Measurements from ENCODE around the gene RPIA.

The RPIA gene

GRCh38 chr2:88686320-88686719 is 5.2 kb upstream of the RPIA start:
- H3K27me3 ChIP-seq (ENCODE audit: control insufficient read depth, insufficient read depth, low read length): no peaks in the 10 kb centered on the region
- peaks cover 80% of the 10 kb centered on the region for H3K9me3 ChIP-seq (ENCODE audit: control insufficient read depth, insufficient read depth, low read depth, low read length)
- no peak overlapping the region for H3K27ac ChIP-seq (ENCODE audit: low read depth, low read length)
- H3K36me3 ChIP-seq (ENCODE audit: control insufficient read depth, insufficient read depth, low read length): no peaks in the 10 kb centered on the region
- no peak overlapping the region for H3K4me3 ChIP-seq (ENCODE audit: low read depth, low read length)
- no peak overlapping the region for H3K9ac ChIP-seq (ENCODE audit: low read length)
- H3K4me1 ChIP-seq (ENCODE audit: control insufficient read depth, insufficient read depth, low read length): no peaks in the 10 kb centered on the region

- Histone ChIP-seq H3K9me3 (ENCODE audit: control insufficient read depth, insufficient read depth, low read depth, low read length) (peaks cover 69% of the 10 kb centered on the region), H3K4me3 (ENCODE audit: low read depth, low read length) (no peak overlapping the region)
Observed at GRCh38 chr2:88687384-88687783, 4.1 kb upstream of the RPIA start.

GRCh38 chr2:88690591-88691338 is 708 bp upstream of the RPIA start:
- H3K4me3 ChIP-seq (ENCODE audit: low read depth, low read length): peak overlapping the region; percentile 90
- H3K9me3 ChIP-seq (ENCODE audit: control insufficient read depth, insufficient read depth, low read depth, low read length): peaks cover 39% of the 10 kb centered on the region
- no peaks in the 10 kb centered on the region for H3K27me3 ChIP-seq (ENCODE audit: control insufficient read depth, insufficient read depth, low read length)
- peak overlapping the region; percentile 22; the same call in 1 of the 2 replicates for H3K27ac ChIP-seq (ENCODE audit: low read depth, low read length)
- H3K4me1 ChIP-seq (ENCODE audit: control insufficient read depth, insufficient read depth, low read length): peaks cover 4% of the 10 kb centered on the region; the same call in 1 of the 2 replicates
- H3K36me3 ChIP-seq (ENCODE audit: control insufficient read depth, insufficient read depth, low read length): no peaks in the 10 kb centered on the region
- peak overlapping the region; percentile 82 for H3K9ac ChIP-seq (ENCODE audit: low read length)

More at GRCh38 chr2:88687384-88687783, 4.1 kb upstream of the RPIA start:
- no peaks in the 10 kb centered on the region for H3K36me3 ChIP-seq (ENCODE audit: control insufficient read depth, insufficient read depth, low read length)
- H3K9ac ChIP-seq (ENCODE audit: low read length): no peak overlapping the region
- H3K27me3 ChIP-seq (ENCODE audit: control insufficient read depth, insufficient read depth, low read length): no peaks in the 10 kb centered on the region
- no peak overlapping the region for H3K27ac ChIP-seq (ENCODE audit: low read depth, low read length)
- H3K4me1 ChIP-seq (ENCODE audit: control insufficient read depth, insufficient read depth, low read length): no peaks in the 10 kb centered on the region

GRCh38 chr2:88692187-88692586 is 714 bp downstream of the RPIA start:
- no peak overlapping the region for H3K27ac ChIP-seq (ENCODE audit: low read depth, low read length)
- H3K9ac ChIP-seq (ENCODE audit: low read length): peak overlapping the region; percentile 72
- no peaks in the 10 kb centered on the region for H3K36me3 ChIP-seq (ENCODE audit: control insufficient read depth, insufficient read depth, low read length)
- H3K4me3 ChIP-seq (ENCODE audit: low read depth, low read length): peak overlapping the region; percentile 90
- H3K4me1 ChIP-seq (ENCODE audit: control insufficient read depth, insufficient read depth, low read length): peaks cover 8% of the 10 kb centered on the region; the same call in 1 of the 2 replicates
- H3K27me3 ChIP-seq (ENCODE audit: control insufficient read depth, insufficient read depth, low read length): no peaks in the 10 kb centered on the region
- H3K9me3 ChIP-seq (ENCODE audit: control insufficient read depth, insufficient read depth, low read depth, low read length): peaks cover 27% of the 10 kb centered on the region

- Histone ChIP-seq H3K27me3 (ENCODE audit: control insufficient read depth, insufficient read depth, low read length) (no peaks in the 10 kb centered on the region), H3K4me1 (ENCODE audit: control insufficient read depth, insufficient read depth, low read length) (peaks cover 22% of the 10 kb centered on the region; the same call in 1 of the 2 replicates), H3K36me3 (ENCODE audit: control insufficient read depth, insufficient read depth, low read length) (no peaks in the 10 kb centered on the region), H3K9me3 (ENCODE audit: control insufficient read depth, insufficient read depth, low read depth, low read length) (peaks cover 16% of the 10 kb centered on the region; the same call in 1 of the 2 replicates), H3K4me3 (ENCODE audit: low read depth, low read length) (no peak overlapping the region), H3K9ac (ENCODE audit: low read length) (no peak overlapping the region), H3K27ac (ENCODE audit: low read depth, low read length) (no peak overlapping the region)
Observed at GRCh38 chr2:88693911-88694414, 2.5 kb downstream of the RPIA start.

- no peaks in the 10 kb centered on the region for H3K27me3 ChIP-seq (ENCODE audit: control insufficient read depth, insufficient read depth, low read length)
- peaks cover 16% of the 10 kb centered on the region for H3K36me3 ChIP-seq (ENCODE audit: control insufficient read depth, insufficient read depth, low read length)
- no peak overlapping the region for H3K9ac ChIP-seq (ENCODE audit: low read length)
- no peaks in the 10 kb centered on the region for H3K9me3 ChIP-seq (ENCODE audit: control insufficient read depth, insufficient read depth, low read depth, low read length)
- no peak overlapping the region for H3K27ac ChIP-seq (ENCODE audit: low read depth, low read length)
- peaks cover 22% of the 10 kb centered on the region; the same call in 1 of the 2 replicates for H3K4me1 ChIP-seq (ENCODE audit: control insufficient read depth, insufficient read depth, low read length)
- H3K4me3 ChIP-seq (ENCODE audit: low read depth, low read length): no peak overlapping the region
Observed at GRCh38 chr2:88696611-88697010, 5.1 kb downstream of the RPIA start.

GRCh38 chr2:88697370-88698026 is 6.0 kb downstream of the RPIA start:
- Histone ChIP-seq H3K27me3 (ENCODE audit: control insufficient read depth, insufficient read depth, low read length) (no peaks in the 10 kb centered on the region), H3K9ac (ENCODE audit: low read length) (no peak overlapping the region), H3K4me3 (ENCODE audit: low read depth, low read length) (no peak overlapping the region), H3K9me3 (ENCODE audit: control insufficient read depth, insufficient read depth, low read depth, low read length) (no peaks in the 10 kb centered on the region), H3K27ac (ENCODE audit: low read depth, low read length) (no peak overlapping the region), H3K4me1 (ENCODE audit: control insufficient read depth, insufficient read depth, low read length) (peaks cover 22% of the 10 kb centered on the region; the same call in 1 of the 2 replicates), H3K36me3 (ENCODE audit: control insufficient read depth, insufficient read depth, low read length) (peaks cover 23% of the 10 kb centered on the region)

- Histone ChIP-seq H3K4me1 (ENCODE audit: control insufficient read depth, insufficient read depth, low read length) (peaks cover 18% of the 10 kb centered on the region; the same call in 1 of the 2 replicates), H3K9me3 (ENCODE audit: control insufficient read depth, insufficient read depth, low read depth, low read length) (no peaks in the 10 kb centered on the region), H3K36me3 (ENCODE audit: control insufficient read depth, insufficient read depth, low read length) (peaks cover 28% of the 10 kb centered on the region), H3K4me3 (ENCODE audit: low read depth, low read length) (no peak overlapping the region), H3K9ac (ENCODE audit: low read length) (no peak overlapping the region), H3K27ac (ENCODE audit: low read depth, low read length) (no peak overlapping the region), H3K27me3 (ENCODE audit: control insufficient read depth, insufficient read depth, low read length) (no peaks in the 10 kb centered on the region)
Observed at GRCh38 chr2:88698027-88698413, 6.5 kb downstream of the RPIA start.

GRCh38 chr2:88698498-88699233 is 7.2 kb downstream of the RPIA start:
- Histone ChIP-seq H3K9ac (ENCODE audit: low read length) (no peak overlapping the region), H3K9me3 (ENCODE audit: control insufficient read depth, insufficient read depth, low read depth, low read length) (no peaks in the 10 kb centered on the region), H3K4me1 (ENCODE audit: control insufficient read depth, insufficient read depth, low read length) (peaks cover 18% of the 10 kb centered on the region; the same call in 1 of the 2 replicates), H3K36me3 (ENCODE audit: control insufficient read depth, insufficient read depth, low read length) (peaks cover 32% of the 10 kb centered on the region), H3K27ac (ENCODE audit: low read depth, low read length) (no peak overlapping the region), H3K4me3 (ENCODE audit: low read depth, low read length) (no peak overlapping the region), H3K27me3 (ENCODE audit: control insufficient read depth, insufficient read depth, low read length) (no peaks in the 10 kb centered on the region)

GRCh38 chr2:88707003-88707402 is 15.5 kb downstream of the RPIA start:
- Histone ChIP-seq H3K4me3 (ENCODE audit: low read depth, low read length) (no peak overlapping the region), H3K9me3 (ENCODE audit: control insufficient read depth, insufficient read depth, low read depth, low read length) (0 out of 2 replicates have a peak, but pooled peaks cover 6% of the 10 kb centered on the region), H3K4me1 (ENCODE audit: control insufficient read depth, insufficient read depth, low read length) (no peaks in the 10 kb centered on the region), H3K27ac (ENCODE audit: low read depth, low read length) (no peak overlapping the region), H3K36me3 (ENCODE audit: control insufficient read depth, insufficient read depth, low read length) (peaks cover 19% of the 10 kb centered on the region), H3K9ac (ENCODE audit: low read length) (no peak overlapping the region), H3K27me3 (ENCODE audit: control insufficient read depth, insufficient read depth, low read length) (no peaks in the 10 kb centered on the region)

Measured in HUES6 (cell line).